ENCODE data around the gene SOX30. TPM values are rescaled to one million over a fixed set of nuclear protein-coding genes. Genes with fewer than 3 reads are reported as not detected.

The SOX30 gene
- total and polyA plus RNA-seq, 2 of the 13 experiments (the other 11 are each of a cell fraction or from before 2014, with no cell fraction given) = 0.05 TPM; not detected in 1

DNA sequence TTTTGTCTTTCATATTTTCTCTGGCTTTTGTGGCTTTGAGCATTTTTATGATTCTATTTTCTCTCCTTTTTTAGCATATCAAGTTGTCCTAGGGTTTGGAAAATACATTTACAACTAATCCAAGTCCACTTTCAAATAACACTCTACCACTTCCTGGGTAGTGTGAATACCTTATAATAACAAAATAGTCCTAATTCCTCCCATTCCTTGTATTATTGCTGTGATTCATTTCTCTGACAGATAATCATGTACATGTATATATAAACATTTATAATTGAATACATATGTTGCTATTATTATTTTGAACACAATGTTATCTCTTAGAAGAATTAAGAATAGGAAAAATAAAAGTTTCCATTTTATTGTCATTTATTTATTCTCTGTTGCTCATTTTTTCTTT, 61.8 kb downstream of the SOX30 start:
- no peaks in the 10 kb centered on the region for H3K79me2 ChIP-seq (ENCODE audit: insufficient read depth, low read length)
- no peak for FAIRE-seq
- H3K27ac ChIP-seq (ENCODE audit: extremely low read length, insufficient read depth, low read length) = no peak overlapping the region
- intact Hi-C loops (cut with micrococcal nuclease; ENCODE audit: unreplicated experiment) = no loop called here
- H3K4me1 ChIP-seq (ENCODE audit: insufficient read depth, low read length) = no peaks in the 10 kb centered on the region
- H3K36me3 ChIP-seq (replicated peaks in 1 of 2; ENCODE audit: control insufficient read depth in 1 of 2, insufficient read depth in 2 of 2, low read length in 2 of 2) = no peaks in the 10 kb centered on the region
- in situ Hi-C loops (cut with HindIII; ENCODE audit: extremely low pct_ligation_motif_present, low pct_unique_long_range_greater_than_20kb) = no loop called here
- no peak overlapping the region for H3K9ac ChIP-seq (ENCODE audit: insufficient read depth, low read depth, low read length)
- no peak overlapping the region for H3K4me3 ChIP-seq (replicated peaks in 1 of 3; ENCODE audit: insufficient read depth in 1 of 3, low read depth in 2 of 3, low read length in 3 of 3)
- no peak for DNase-seq (ENCODE audit: low spot score)
- no TSS peak for BruUV-seq (replicated peaks)
- no peak overlapping the region for H3K4me2 ChIP-seq (ENCODE audit: low read depth, low read length)
- H3K9me3 ChIP-seq (ENCODE audit: low read length) = no peaks in the 10 kb centered on the region
- ChIA-PET POLR2A (no interaction called here), CTCF (ENCODE audit: low intra/inter-chr PET ratio, low total read pairs) (no interaction called here)
- TF ChIP-seq ATM (IDR thresholded peaks at IDR 0.05; ENCODE audit: borderline replicate concordance) (no peak), RORA (CRISPR knock-in tag; IDR thresholded peaks at IDR 0.05) (no peak), ZSCAN31 (CRISPR knock-in tag; IDR thresholded peaks at IDR 0.05; ENCODE audit: low read depth) (no peak), NR2F1 (CRISPR knock-in tag; IDR thresholded peaks at IDR 0.05) (no peak), ZEB1 (IDR thresholded peaks at IDR 0.05; ENCODE audit: insufficient replicate concordance, low read depth) (no peak), TBL1XR1 (IDR thresholded peaks at IDR 0.05; ENCODE audit: borderline replicate concordance, low read length, partially characterized antibody) (no peak)
- TF ChIP-seq, protein P1, sequence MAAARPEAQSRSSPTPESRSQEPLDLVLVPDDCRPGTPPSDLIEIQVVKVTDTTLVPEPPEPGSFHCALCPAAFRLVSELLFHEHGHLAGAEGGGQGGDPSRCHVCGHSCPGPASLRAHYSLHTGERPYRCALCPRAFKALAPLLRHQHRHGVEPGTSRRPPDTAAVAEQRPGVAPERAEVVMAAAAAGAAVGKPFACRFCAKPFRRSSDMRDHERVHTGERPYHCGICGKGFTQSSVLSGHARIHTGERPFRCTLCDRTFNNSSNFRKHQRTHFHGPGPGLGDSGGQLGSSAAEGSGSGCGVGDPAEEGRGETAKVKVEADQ (CRISPR knock-in tag; IDR thresholded peaks at IDR 0.05; ENCODE audit: borderline replicate concordance) = no peak
- no peak overlapping the region for H2AFZ ChIP-seq (ENCODE audit: low read length)
- no peak for ATAC-seq
- H4K20me1 ChIP-seq (ENCODE audit: insufficient read depth, low read length) = no peaks in the 10 kb centered on the region
- H3K27me3 ChIP-seq (ENCODE audit: control insufficient read depth in 1 of 2, insufficient read depth in 2 of 2, low read length in 2 of 2) = 0 out of 5 replicates have a peak, but pooled peaks cover 0 to 2% of the 10 kb centered on the region in 2 experiments

DNA sequence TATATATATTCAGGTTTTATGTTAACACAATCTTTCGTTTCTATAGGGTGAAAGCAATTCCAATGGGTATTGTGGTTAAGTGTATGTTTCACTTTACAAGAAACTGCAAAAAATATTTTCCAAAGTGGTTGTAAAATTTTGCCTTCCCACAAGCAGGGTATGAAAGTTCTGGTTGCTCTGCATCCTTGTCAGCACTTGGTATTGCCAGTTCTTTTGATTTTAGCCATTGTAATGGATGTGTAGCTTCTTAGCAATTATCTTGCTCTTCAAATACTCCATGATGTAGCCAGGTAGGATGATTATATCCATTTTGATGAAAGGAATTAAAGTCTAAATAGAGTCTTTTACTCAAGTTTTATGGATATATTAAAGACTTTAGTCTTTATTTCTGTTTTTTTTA, 67.6 kb downstream of the SOX30 start:
- ChIA-PET POLR2A (no interaction called here), CTCF (ENCODE audit: low intra/inter-chr PET ratio, low total read pairs) (no interaction called here)
- FAIRE-seq = no peak
- Histone ChIP-seq H3K27ac (ENCODE audit: extremely low read length, insufficient read depth, low read length) (no peak overlapping the region), H3K4me2 (ENCODE audit: low read depth, low read length) (no peak overlapping the region), H3K4me1 (ENCODE audit: insufficient read depth, low read length) (no peaks in the 10 kb centered on the region), H2AFZ (ENCODE audit: low read length) (no peak overlapping the region), H3K79me2 (ENCODE audit: insufficient read depth, low read length) (no peaks in the 10 kb centered on the region), H4K20me1 (ENCODE audit: insufficient read depth, low read length) (no peaks in the 10 kb centered on the region), H3K36me3 (replicated peaks in 1 of 2; ENCODE audit: control insufficient read depth in 1 of 2, insufficient read depth in 2 of 2, low read length in 2 of 2) (no peaks in the 10 kb centered on the region), H3K4me3 (replicated peaks in 1 of 3; ENCODE audit: insufficient read depth in 1 of 3, low read depth in 2 of 3, low read length in 3 of 3) (no peak overlapping the region), H3K9ac (ENCODE audit: insufficient read depth, low read depth, low read length) (no peak overlapping the region), H3K9me3 (ENCODE audit: low read length) (no peaks in the 10 kb centered on the region), H3K27me3 (ENCODE audit: control insufficient read depth in 1 of 2, insufficient read depth in 2 of 2, low read length in 2 of 2) (no peaks in the 10 kb centered on the region; a peak in 1 of 5 replicates)
- BruUV-seq (replicated peaks) = no TSS peak
- intact Hi-C loops (cut with micrococcal nuclease; ENCODE audit: unreplicated experiment) = no loop called here
- in situ Hi-C loops (cut with HindIII; ENCODE audit: extremely low pct_ligation_motif_present, low pct_unique_long_range_greater_than_20kb) = no loop called here
- TF ChIP-seq ZNF7 (CRISPR knock-in tag; IDR thresholded peaks at IDR 0.05) (peak; percentile 70; the same call in 1 of the 2 replicates), ZNF614 (CRISPR knock-in tag; IDR thresholded peaks at IDR 0.05; ENCODE audit: borderline replicate concordance) (no peak)
- ATAC-seq = no peak
- WGBS (ENCODE audit: low lambda C conversion rate) = 0% methylated on average over 1 of the region's 1 CpG
- DNase-seq (ENCODE audit: low spot score) = no peak

All from HepG2 (cell line).